NT2/D1 (cell line): ENCODE results near the gene TSC22D1.

Source experiments
- YY1 ChIP-seq: IDR thresholded peaks from 2 replicates; pipeline ENCODE4 v1.6.1; 2011; ENCODE audit not compliant: insufficient read length, insufficient read depth
- ZNF274 ChIP-seq: IDR thresholded peaks from 2 replicates; pipeline ENCODE4 v1.6.1; 2011; ENCODE audit warnings: mild to moderate bottlenecking, low read depth, low read length

- TF ChIP-seq YY1 (no peak), ZNF274 (no peak)
Observed at GRCh38 chr13:44605275-44605674, 29.1 kb upstream of the TSC22D1 start.
